Peyer's patch (tissue), 4 donors: ENCODE results near the gene PEF1. TPM values are rescaled to one million over a fixed set of nuclear protein-coding genes. Genes with fewer than 3 reads are reported as not detected.

Source experiments
- DNase-seq, 3 donors: peaks; one replicate each; pipeline ENCODE4 v3.0.0-alpha.2; 2017 to 2019
- H3K27ac ChIP-seq, 4 donors: fragments of 200-600 bp; sonication (generic); one replicate each; pipeline ENCODE4 v1.5.1; 2016 to 2019
- H3K27me3 ChIP-seq, 2 donors: fragments of 200-600 bp; sonication (generic); one replicate each; pipeline ENCODE4 v1.5.1; 2019
- H3K36me3 ChIP-seq, 3 donors: fragments of 200-600 bp; sonication (generic); one replicate each; pipeline ENCODE4 v1.5.1; 2016 to 2019
- H3K4me1 ChIP-seq, 4 donors: fragments of 200-600 bp; sonication (generic); one replicate each; pipeline ENCODE4 v1.5.1; 2016 to 2019
- H3K4me3 ChIP-seq, 4 donors: fragments of 200-600 bp; sonication (generic); 1 replicate in 3 of 4; 2 replicates in 1 of 4; pipeline ENCODE4 v1.5.1; 2016 to 2019; ENCODE audit warnings: mild to moderate bottlenecking in 1 of 4
- H3K9me3 ChIP-seq, 4 donors: fragments of 200-600 bp; sonication (generic); one replicate each; pipeline ENCODE4 v1.5.1; 2016 to 2019; ENCODE audit warnings: mild to moderate bottlenecking in 1 of 4
- POLR2A ChIP-seq, 2 donors: fragments of 450-650 bp; IDR thresholded peaks; one replicate each; pipeline ENCODE4 v1.5.1; 2017; ENCODE audit warnings: antibody characterized with exemption in 2 of 2, mild to moderate bottlenecking in 2 of 2, moderate library complexity in 2 of 2
- total RNA-seq, 4 donors: library from RNA; depleted of rRNA; stranded (reverse); fragments of >200 nt; gene quantifications; one replicate each; pipeline ENCODE4 v1.1.0, GENCODE V29; 2016
- TF ChIP-seq, protein P1 (sequence below), 6 experiments: fragments of 450-650 bp in 4 of 6; fragments of 200-600 bp in 2 of 6; sonication (generic) in 1 of 6; IDR thresholded peaks; one replicate each; pipeline ENCODE4 v1.5.1; 2017 to 2019; ENCODE audit warnings: antibody characterized with exemption in 6 of 6, mild to moderate bottlenecking in 3 of 6, moderate library complexity in 1 of 6

Gene PEF1
- total RNA-seq, 4 donors from 2014 or later: 49.5 to 116 (median 59.8) TPM

DNA sequence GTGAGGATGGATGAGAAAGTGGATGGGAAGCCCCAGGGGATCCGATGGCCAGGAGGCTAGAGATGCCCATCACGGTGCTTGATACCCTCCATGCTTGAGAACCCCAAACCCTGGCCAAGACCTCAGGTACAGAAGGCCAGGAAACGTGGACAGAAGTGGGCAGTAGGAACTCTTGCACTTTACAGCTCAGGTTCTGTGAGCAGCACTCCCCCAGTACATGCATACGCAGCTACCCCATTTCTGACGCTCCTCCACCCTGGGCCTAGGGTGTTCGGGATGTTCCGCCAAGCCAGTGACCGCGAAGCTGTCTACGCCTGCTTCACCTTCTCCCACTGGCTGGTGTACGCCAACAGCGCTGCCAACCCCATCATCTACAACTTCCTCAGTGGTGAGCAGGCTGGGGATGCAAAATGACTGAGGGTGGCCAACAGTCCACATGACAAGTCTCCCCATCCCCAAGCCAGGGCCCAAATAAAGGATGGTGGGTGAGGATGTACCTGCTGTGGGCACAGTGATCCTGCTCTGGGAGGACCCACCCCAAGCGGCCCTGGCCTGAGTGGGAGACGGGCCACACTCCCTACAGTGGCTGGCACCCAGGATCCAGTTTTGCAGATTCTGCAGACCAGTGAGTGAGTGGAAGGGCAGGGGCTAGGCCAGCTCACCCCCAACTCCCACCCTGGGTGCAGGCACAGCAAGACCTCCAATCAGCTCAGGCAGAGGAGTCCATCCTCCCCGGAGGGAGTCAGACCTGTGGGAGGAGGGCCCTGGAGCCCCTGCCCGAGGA is 19.8 kb downstream of the PEF1 start:
- DNase-seq: peak in 1 of 3 donors; percentile 41
- no peak overlapping the region for H3K4me3 ChIP-seq
- H3K27ac ChIP-seq: no peak overlapping the region
- no peaks in the 10 kb centered on the region for H3K9me3 ChIP-seq
- TF ChIP-seq, protein P1, sequence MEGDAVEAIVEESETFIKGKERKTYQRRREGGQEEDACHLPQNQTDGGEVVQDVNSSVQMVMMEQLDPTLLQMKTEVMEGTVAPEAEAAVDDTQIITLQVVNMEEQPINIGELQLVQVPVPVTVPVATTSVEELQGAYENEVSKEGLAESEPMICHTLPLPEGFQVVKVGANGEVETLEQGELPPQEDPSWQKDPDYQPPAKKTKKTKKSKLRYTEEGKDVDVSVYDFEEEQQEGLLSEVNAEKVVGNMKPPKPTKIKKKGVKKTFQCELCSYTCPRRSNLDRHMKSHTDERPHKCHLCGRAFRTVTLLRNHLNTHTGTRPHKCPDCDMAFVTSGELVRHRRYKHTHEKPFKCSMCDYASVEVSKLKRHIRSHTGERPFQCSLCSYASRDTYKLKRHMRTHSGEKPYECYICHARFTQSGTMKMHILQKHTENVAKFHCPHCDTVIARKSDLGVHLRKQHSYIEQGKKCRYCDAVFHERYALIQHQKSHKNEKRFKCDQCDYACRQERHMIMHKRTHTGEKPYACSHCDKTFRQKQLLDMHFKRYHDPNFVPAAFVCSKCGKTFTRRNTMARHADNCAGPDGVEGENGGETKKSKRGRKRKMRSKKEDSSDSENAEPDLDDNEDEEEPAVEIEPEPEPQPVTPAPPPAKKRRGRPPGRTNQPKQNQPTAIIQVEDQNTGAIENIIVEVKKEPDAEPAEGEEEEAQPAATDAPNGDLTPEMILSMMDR (IDR thresholded peaks at IDR 0.05): no peak
- no peak for TF ChIP-seq POLR2A (IDR thresholded peaks at IDR 0.05)
- no peaks in the 10 kb centered on the region for H3K27me3 ChIP-seq
- peaks cover 0 to 25% (median 0%) of the 10 kb centered on the region in 3 donors for H3K36me3 ChIP-seq
- H3K4me1 ChIP-seq: peaks cover 0 to 14% (median 0%) of the 10 kb centered on the region in 4 donors

GRCh38 chr1:31624309-31624708 is 20.4 kb downstream of the PEF1 start:
- Histone ChIP-seq H3K4me3 (no peak overlapping the region), H3K4me1 (peaks cover 0 to 14% (median 0%) of the 10 kb centered on the region in 4 donors), H3K36me3 (peaks cover 0 to 19% (median 0%) of the 10 kb centered on the region in 3 donors), H3K9me3 (no peaks in the 10 kb centered on the region), H3K27ac (no peak overlapping the region), H3K27me3 (no peaks in the 10 kb centered on the region)
- TF ChIP-seq, protein P1 (IDR thresholded peaks at IDR 0.05): no peak
- TF ChIP-seq POLR2A (IDR thresholded peaks at IDR 0.05): no peak
- peak in 1 of 3 donors; percentile 24 for DNase-seq

GRCh38 chr1:31623365-31623764 is 21.3 kb downstream of the PEF1 start:
- no peak overlapping the region for H3K4me3 ChIP-seq
- H3K36me3 ChIP-seq: peaks cover 0 to 9% (median 0%) of the 10 kb centered on the region in 3 donors
- H3K4me1 ChIP-seq: peaks cover 0 to 13% (median 0%) of the 10 kb centered on the region in 4 donors
- H3K27ac ChIP-seq: no peak overlapping the region
- no peak for TF ChIP-seq POLR2A (IDR thresholded peaks at IDR 0.05)
- TF ChIP-seq, protein P1 (IDR thresholded peaks at IDR 0.05): no peak
- no peaks in the 10 kb centered on the region for H3K27me3 ChIP-seq
- peak in 1 of 3 donors; percentile 32 for DNase-seq
- H3K9me3 ChIP-seq: no peaks in the 10 kb centered on the region

DNA sequence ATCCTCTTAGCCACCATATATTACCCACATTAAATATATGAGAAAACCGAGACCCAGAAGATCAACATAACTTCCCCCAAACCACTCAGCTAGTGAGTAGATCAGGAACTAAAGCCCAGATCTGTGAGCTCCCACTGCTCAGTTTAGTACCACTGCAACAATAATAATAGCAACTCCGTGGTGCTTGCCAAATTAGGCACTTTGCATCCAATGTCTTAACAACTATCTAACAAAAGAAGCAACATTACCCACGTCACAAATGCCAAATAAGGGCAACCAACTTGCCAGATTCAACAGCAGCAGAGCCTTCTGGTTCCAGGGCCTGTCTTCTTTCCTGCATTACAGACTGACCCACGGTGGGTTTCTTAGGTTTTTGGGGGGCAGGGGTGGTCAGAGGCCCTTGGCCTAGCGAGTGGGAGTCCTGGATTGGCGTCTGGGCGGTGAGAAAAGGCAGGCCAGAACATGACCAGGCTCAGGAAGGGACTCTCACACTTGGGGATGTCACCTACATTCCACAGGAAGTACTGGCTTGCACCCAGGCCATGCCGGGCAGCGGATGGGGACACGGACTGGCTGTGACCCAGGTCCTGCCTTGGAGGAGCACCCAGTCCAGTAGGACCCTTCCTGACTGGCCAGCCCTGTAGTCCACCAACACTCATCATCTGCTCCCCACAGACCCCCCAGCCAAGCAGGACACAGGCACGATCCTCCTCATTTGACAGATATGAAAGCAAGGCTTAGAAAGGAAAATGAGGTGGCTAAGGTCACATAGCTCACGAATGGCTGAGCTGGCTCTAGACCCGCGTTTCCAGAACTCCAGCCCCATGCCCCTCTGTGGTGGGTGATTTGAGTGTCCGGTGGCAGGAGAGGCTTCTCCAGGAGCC is 22.6 kb downstream of the PEF1 start:
- TF ChIP-seq POLR2A (IDR thresholded peaks at IDR 0.05): no peak
- TF ChIP-seq, protein P1 (IDR thresholded peaks at IDR 0.05): no peak
- Histone ChIP-seq H3K9me3 (no peaks in the 10 kb centered on the region), H3K27ac (no peak overlapping the region), H3K4me1 (peaks cover 0 to 11% (median 9%) of the 10 kb centered on the region in 4 donors), H3K27me3 (no peaks in the 10 kb centered on the region), H3K4me3 (no peak overlapping the region), H3K36me3 (no peaks in the 10 kb centered on the region)
- DNase-seq: peak in 1 of 3 donors; percentile 40

DNA sequence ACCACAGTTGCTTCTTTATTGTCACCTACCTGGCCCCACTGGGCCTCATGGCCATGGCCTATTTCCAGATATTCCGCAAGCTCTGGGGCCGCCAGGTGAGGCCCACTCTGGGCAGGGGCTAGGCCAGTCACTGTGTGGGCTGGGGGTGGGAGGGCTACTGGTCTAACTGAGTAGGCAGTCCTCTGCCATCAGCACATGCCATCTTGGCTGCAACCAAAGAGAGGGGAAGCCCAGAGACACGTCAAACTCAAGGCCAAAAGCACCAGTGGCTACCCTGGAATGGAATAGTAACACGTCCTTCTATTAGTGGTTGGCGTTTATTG is 23.2 kb downstream of the PEF1 start:
- Histone ChIP-seq H3K4me3 (no peak overlapping the region), H3K36me3 (no peaks in the 10 kb centered on the region), H3K27me3 (no peaks in the 10 kb centered on the region), H3K9me3 (no peaks in the 10 kb centered on the region), H3K4me1 (peaks cover 0 to 11% (median 9%) of the 10 kb centered on the region in 4 donors), H3K27ac (no peak overlapping the region)
- TF ChIP-seq, protein P1 (IDR thresholded peaks at IDR 0.05): no peak
- TF ChIP-seq POLR2A (IDR thresholded peaks at IDR 0.05): no peak
- no peak for DNase-seq
